ENCODE results near the gene TOX3.

The TOX3 gene

DNA sequence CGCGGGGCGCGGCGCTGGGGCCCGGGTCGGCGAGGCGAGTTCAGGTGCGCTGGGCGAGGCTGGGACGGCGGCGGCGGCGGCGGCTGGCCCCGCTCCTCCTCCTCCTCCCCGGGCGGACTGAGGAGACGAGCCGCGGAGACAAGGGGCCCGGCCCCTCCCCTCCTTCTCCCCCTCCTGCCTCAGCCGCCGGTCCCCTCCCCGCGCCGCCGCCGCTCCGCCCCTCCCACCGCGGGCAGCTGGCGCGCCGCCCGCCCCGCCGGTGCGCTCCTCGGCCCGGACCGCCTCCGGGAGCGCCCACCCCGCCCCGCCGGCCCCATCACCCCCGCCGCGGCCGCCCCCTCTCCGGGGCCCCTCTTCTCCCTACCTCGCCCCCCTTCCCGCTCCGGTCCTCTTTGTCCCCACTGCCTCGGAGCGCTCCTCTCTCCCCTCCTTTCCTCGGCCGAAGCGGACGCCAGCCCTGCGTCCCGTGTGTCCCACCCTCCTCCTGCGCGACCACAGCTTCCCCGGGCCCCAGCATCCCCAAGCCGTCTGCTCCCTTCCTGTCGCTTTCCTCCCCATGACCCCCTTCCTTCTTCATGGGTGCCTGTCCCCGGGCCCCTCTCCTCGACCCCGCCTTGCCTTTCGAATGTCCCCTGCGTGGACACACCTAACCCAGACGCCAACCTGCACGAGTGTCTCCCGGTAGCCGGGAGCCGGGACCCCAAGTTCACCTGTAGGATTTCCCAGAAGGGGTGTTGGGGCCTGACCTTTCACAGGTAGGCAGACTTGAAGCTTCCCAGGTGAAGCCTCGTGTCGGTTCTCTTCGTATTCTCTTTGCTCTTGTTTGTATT lies at the start of gene TOX3:
Gene TOX3 (minus strand): TSS at position 140 of the 830 bp plus-strand sequence. CDS start 420 bp downstream, outside the sequence.
- Mint-ChIP-seq H3K27me3 (peaks cover 50% of the 10 kb centered on the region), H3K36me3 (ENCODE audit: low read depth) (no peaks in the 10 kb centered on the region)

DNA sequence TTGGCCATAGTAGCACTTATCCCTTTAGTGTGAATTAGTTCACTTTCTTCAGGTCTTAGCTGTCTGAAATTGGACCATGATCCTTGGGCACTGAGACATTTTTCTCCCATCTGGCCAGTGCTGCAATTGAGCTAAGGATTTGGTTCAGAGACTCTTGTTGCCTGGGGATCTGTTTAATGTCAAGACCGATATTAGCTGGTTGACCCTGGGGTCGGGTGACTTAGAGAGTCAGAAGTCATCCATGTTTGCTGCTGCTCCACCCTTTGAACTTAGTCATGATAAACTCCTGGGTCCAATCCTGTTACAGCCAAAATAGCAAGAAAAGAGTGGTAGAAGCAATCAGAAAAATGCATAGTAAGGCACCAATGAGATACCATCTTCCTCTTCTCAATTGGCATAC lies 45.8 kb upstream of the TOX3 start:
- Mint-ChIP-seq H3K4me1 (ENCODE audit: low read depth) (no peaks in the 10 kb centered on the region), H3K9me3 (peaks cover 4% of the 10 kb centered on the region), H3K36me3 (ENCODE audit: low read depth) (no peaks in the 10 kb centered on the region), H3K27ac (no peak overlapping the region), H3K4me3 (no peak overlapping the region), H3K27me3 (no peaks in the 10 kb centered on the region)

More for the DNA sequence above, at the start of gene TOX3:
- no peaks in the 10 kb centered on the region for H3K9me3 Mint-ChIP-seq
- H3K27ac Mint-ChIP-seq: no peak within 1 kb of the TSS
- H3K4me1 Mint-ChIP-seq (ENCODE audit: low read depth): peaks cover 10% of the 10 kb centered on the region
- peak within 1 kb of the TSS; percentile 13 for H3K4me3 Mint-ChIP-seq

DNA sequence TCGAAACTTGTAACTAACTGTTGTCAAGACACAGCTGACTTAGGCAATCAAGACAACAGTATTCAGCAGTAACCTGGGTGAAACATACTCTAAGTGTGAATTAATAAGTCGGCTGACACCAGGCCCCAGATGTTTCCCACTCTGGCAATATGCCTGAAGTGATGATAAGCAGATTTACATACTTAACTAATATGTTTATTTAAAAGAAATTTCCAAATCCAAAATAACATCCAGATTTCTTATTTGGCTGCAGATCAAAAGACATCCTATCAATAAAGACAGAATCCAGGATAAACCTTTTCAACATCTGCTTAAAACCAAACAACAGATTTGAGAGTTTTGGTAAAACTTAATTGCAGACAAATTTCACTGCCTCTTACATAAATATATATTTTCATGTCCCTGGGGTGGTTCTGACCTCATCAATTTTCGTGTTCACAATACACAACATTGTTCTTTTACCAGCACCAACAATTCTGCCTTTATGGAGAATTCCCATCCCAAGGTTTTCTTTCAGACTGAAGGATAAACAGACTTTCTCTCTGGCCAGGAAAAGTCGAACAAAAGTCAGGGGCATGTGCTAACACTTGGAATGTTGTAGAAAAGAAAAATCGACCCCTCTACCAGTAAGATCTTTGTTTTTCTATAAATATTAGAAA lies 45.1 kb upstream of the TOX3 start:
- H3K9me3 Mint-ChIP-seq: peaks cover 4% of the 10 kb centered on the region
- H3K27ac Mint-ChIP-seq: no peak overlapping the region
- H3K4me1 Mint-ChIP-seq (ENCODE audit: low read depth): no peaks in the 10 kb centered on the region
- H3K27me3 Mint-ChIP-seq: no peaks in the 10 kb centered on the region
- no peaks in the 10 kb centered on the region for H3K36me3 Mint-ChIP-seq (ENCODE audit: low read depth)
- no peak overlapping the region for H3K4me3 Mint-ChIP-seq

DNA sequence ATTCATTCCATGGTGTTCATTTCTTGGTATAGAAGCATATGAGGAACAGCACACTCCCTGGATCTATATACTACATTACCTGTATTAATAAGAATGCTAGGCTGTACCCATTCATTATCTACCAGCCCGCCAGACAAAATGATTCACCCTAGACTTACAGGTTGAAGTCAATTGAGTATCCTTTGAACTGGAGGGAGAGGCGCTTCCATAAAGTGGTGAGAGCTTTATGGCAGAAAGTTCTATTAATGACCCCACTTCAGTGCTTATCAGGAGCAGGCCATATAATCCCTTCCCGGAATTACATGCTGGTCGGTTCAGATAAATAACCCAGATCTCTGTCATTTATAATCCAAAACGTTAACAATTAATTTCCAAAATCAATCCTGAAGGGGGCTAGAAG lies 44.5 kb upstream of the TOX3 start:
- H3K27ac Mint-ChIP-seq: no peak overlapping the region
- no peaks in the 10 kb centered on the region for H3K36me3 Mint-ChIP-seq (ENCODE audit: low read depth)
- no peaks in the 10 kb centered on the region for H3K4me1 Mint-ChIP-seq (ENCODE audit: low read depth)
- no peak overlapping the region for H3K4me3 Mint-ChIP-seq
- H3K9me3 Mint-ChIP-seq: peaks cover 4% of the 10 kb centered on the region
- H3K27me3 Mint-ChIP-seq: no peaks in the 10 kb centered on the region

DNA sequence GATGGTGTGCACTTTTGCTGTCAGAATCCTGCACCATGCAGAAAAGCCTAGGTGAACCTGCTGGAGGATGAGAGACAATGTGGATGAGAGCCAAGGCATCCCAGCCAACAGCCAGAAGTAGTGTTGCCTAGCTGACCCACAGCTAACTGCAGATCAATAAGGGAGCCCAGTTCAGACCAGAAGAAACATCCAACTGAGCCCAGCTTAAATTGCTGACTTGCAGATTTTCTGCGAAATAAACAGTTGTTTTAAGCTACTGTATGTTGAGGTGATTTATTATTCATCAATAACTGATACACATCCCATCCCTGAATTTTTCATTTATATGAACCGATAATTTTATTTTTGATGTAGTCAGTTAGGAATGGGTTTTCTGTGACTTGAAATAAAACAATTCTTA lies 39.2 kb upstream of the TOX3 start:
- no peaks in the 10 kb centered on the region for H3K36me3 Mint-ChIP-seq (ENCODE audit: low read depth)
- H3K9me3 Mint-ChIP-seq: peaks cover 4% of the 10 kb centered on the region
- H3K27ac Mint-ChIP-seq: no peak overlapping the region
- no peaks in the 10 kb centered on the region for H3K4me1 Mint-ChIP-seq (ENCODE audit: low read depth)
- no peaks in the 10 kb centered on the region for H3K27me3 Mint-ChIP-seq
- H3K4me3 Mint-ChIP-seq: no peak overlapping the region

DNA sequence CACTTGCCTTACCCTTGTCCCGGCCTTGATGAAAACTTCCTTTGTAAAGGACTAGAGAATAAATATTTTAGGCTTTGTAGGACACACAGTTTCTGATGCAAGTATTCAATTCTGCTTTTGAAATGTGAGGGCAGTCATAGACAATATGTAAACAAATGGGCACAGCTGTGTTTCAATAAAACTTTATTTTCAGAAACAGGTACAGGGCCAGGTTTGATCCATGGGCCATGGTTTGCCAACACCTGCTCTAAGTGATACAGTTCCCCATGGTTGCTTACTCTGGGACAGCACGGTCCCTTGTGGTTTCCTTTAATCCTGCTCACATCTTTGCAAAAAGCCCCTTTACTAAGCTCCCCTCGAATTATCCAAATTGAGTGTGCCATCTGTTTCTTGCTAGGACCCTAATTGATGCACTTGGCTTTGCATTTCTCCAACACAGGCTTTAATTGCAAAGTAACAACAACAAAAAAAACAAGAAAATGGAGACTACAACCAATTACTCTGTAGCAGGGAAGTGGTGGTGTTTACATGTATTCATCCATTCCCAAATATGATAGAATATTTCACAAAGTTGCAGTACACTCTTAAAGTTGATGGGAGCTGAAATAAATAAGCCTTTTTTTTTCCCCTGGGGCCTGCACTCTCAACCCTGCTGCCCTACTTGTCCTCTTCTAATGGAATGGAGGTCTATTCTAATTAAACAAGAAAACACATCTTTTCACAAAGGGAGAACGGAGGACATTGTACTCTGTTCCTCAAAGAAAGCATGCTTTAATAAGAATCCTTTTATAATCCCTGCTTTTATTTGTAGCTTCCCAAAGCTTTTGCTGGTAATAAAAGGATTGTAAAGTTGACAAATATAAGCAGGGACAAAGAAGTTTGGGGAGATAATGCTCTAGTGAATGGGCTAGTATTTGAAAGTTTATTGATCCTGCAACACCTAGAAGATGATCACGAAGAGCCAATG lies 37.7 kb upstream of the TOX3 start:
- no peaks in the 10 kb centered on the region for H3K4me1 Mint-ChIP-seq (ENCODE audit: low read depth)
- no peak overlapping the region for H3K4me3 Mint-ChIP-seq
- H3K36me3 Mint-ChIP-seq (ENCODE audit: low read depth): no peaks in the 10 kb centered on the region
- H3K27me3 Mint-ChIP-seq: no peaks in the 10 kb centered on the region
- H3K27ac Mint-ChIP-seq: no peak overlapping the region
- H3K9me3 Mint-ChIP-seq: no peaks in the 10 kb centered on the region

DNA sequence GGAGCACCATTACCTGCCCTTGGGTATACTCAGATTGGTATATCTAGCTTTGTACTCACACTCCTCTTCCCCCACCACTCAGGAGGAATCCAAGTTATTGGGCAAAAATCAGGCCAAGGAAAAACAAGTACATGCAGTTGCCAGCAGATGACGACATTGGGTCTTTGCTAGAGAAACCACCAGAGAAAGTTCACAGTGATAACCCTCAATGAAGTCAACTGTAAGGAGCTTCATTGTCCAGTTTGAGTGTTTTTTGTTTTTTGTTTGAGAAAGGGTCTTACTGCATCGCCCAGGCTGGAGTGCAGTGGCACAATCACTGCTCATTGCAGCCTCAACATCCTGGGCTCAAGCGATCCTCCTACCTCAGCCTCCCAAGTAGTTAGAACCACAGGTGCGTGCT lies 34.6 kb upstream of the TOX3 start:
- Mint-ChIP-seq H3K27ac (no peak overlapping the region), H3K36me3 (ENCODE audit: low read depth) (no peaks in the 10 kb centered on the region), H3K9me3 (no peaks in the 10 kb centered on the region), H3K4me1 (ENCODE audit: low read depth) (no peaks in the 10 kb centered on the region), H3K4me3 (no peak overlapping the region), H3K27me3 (no peaks in the 10 kb centered on the region)

DNA sequence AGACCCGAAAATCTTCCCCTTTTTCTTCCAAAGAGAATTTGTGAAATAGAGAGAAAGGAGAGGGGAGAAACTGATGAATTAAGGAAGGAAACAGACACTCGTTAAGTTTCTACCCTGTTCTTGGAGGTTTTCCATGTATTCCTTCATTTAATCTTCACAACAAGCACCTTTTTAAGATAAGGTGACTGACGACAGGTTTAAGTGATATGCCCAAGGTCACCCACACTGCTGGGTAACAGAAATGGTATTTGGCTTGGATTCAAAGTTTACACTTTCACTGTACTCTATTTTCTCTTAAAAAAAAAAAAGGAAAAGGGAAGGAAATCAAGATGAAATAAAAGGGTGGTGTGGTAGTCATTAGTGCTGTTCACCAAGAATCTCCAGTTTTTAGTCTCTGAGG lies 33.5 kb upstream of the TOX3 start:
- Mint-ChIP-seq H3K27me3 (no peaks in the 10 kb centered on the region), H3K4me3 (no peak overlapping the region), H3K36me3 (ENCODE audit: low read depth) (no peaks in the 10 kb centered on the region)

DNA sequence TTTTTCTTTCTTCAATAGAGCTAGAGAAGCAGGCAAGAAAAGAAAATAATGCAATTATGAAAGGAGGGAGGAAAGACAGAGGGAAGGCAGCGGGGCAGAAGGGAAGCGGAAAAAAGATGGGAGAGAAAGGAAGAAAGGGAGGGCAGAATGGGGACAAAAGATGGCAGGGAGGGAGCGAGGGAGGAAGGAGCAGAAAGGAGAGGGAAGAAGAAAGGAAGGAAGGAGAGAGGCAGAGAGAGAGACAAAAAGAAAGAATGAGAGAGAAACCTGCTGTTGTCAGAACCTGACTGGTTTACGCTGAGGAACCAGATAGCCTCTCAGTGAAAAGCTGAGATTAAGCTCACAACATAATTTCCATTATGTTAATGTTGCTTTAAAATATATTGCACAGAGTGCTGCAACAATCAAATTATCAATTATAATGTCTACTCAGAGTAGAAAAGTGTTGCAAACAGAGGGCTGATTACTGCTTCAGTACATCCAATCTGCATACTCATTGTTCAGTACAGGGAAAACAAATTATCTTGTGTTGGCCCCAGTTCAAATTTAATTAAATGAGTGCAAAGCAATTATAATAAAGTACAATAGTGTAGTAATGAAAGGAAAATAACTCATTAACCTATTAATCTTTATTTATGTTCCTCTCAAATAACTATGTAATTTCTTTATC lies 32.0 kb upstream of the TOX3 start:
- no peaks in the 10 kb centered on the region for H3K4me1 Mint-ChIP-seq (ENCODE audit: low read depth)
- H3K4me3 Mint-ChIP-seq: no peak overlapping the region
- H3K36me3 Mint-ChIP-seq (ENCODE audit: low read depth): no peaks in the 10 kb centered on the region
- H3K27ac Mint-ChIP-seq: no peak overlapping the region
- H3K27me3 Mint-ChIP-seq: no peaks in the 10 kb centered on the region
- no peaks in the 10 kb centered on the region for H3K9me3 Mint-ChIP-seq

More for the DNA sequence above, 33.5 kb upstream of the TOX3 start:
- no peaks in the 10 kb centered on the region for H3K4me1 Mint-ChIP-seq (ENCODE audit: low read depth)
- no peak overlapping the region for H3K27ac Mint-ChIP-seq
- H3K9me3 Mint-ChIP-seq: no peaks in the 10 kb centered on the region

DNA sequence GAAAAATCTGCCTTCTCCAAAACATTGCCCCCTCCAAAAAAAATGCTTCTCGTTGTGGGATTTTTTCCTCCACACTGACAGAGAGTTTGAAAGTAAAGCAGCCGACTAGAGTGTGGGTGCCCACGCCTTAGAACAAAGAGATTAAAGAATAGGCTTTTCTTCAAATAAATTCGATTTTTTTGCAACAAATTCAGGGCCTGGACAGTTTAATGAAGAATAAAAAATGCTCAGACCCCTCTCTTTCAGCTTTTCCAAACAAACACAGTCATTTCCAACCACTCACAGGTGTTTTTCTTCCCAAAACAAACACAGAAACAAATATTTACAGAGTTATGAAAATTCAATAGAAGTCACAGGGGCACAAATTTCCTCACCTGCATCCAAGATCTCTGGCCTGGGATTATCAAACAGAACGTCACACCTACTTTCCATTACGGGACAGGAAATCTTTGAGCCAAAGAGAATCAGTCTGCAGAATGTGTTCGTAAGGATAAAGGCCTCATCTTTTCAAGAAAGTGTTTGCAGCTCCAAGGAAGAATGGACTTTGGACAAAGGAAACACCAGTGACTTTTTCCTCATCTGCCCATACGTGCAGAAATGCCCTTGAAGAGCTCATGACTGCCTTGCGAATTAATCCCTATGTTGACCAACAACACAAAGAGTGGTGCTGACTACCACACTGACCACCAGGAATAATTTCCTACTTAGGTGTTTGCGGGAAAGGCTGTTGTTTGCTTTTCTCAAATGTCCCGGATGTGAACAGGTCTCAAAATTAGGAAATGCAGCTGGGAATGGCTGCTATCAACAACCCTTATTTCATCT lies 31.3 kb upstream of the TOX3 start:
- no peaks in the 10 kb centered on the region for H3K36me3 Mint-ChIP-seq (ENCODE audit: low read depth)
- H3K27me3 Mint-ChIP-seq: no peaks in the 10 kb centered on the region
- H3K4me3 Mint-ChIP-seq: no peak overlapping the region
- no peak overlapping the region for H3K27ac Mint-ChIP-seq
- H3K9me3 Mint-ChIP-seq: no peaks in the 10 kb centered on the region
- H3K4me1 Mint-ChIP-seq (ENCODE audit: low read depth): no peaks in the 10 kb centered on the region

DNA sequence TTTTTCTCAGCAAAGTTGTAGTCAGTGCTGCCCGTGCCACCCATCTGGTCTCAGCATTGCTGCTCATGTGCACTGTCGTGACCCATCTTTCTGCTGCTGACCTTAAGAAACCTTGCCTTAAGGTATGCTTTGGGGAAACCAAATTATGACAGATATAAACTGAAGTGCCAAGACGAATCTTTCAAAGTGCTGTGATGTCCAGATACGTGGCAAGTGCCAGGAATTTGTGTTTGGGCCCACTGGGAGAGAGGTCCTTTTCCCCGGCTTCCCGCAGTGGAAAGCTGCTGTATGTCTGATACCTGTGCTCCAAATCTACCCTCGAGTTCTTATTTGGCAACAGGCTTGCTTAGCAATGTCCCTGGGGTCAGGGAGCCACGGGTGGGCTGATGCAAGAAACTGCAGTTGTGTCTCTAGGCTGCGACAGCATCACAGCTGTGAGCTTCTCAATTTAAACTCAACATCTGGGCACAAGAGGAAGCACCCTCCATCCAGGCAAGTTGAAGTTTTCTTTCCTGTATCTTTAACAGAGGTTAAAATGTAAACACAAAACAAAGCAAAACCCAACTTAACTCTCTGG lies 30.3 kb upstream of the TOX3 start:
- H3K4me1 Mint-ChIP-seq (ENCODE audit: low read depth): no peaks in the 10 kb centered on the region
- no peaks in the 10 kb centered on the region for H3K36me3 Mint-ChIP-seq (ENCODE audit: low read depth)
- H3K9me3 Mint-ChIP-seq: no peaks in the 10 kb centered on the region
- H3K27ac Mint-ChIP-seq: no peak overlapping the region
- no peak overlapping the region for H3K4me3 Mint-ChIP-seq
- no peaks in the 10 kb centered on the region for H3K27me3 Mint-ChIP-seq

DNA sequence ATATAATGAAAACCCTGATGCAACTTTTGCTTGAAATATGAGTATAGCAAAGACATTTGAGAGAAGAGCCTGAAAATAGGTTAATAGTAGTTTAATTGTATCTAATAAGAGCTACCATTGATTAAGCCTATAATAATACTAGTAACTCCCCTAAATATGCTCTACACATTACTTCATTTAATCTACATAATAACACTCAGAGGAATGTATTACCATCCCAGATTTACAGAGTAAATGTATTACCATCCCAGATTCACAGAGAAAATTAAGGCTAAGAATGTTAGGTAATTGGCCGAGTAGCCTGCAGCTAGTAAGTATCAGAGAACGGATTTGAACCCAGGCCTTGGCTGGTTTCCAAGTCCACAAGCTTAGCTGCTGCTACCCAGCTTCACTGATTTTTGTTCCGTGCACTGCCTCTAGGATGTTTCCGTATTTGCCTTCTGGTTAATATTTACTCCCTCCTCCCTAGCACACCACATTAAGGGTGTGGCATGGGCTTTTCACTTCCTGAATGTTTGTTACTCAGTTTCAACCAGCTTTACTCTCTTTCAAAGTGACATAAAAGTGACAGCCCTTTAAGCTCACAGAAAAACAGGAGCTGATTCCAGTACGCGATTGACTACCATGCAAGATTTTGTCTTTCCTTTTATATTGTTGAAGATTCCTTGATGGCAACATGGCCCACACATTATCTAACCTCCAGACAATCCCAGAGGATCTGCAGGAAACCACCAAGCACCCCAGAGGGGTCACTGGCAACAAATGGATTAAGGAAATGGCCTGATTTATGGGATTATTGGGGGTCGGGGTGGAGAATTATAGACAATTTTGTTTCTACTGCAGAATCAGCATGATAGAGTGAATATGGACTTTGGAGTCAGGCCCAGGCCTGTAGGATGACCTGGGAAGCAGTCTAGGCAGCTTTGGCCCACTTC lies 26.7 kb upstream of the TOX3 start:
- Mint-ChIP-seq H3K27ac (no peak overlapping the region), H3K4me1 (ENCODE audit: low read depth) (no peaks in the 10 kb centered on the region), H3K36me3 (ENCODE audit: low read depth) (no peaks in the 10 kb centered on the region), H3K4me3 (no peak overlapping the region), H3K9me3 (peaks cover 8% of the 10 kb centered on the region), H3K27me3 (no peaks in the 10 kb centered on the region)

DNA sequence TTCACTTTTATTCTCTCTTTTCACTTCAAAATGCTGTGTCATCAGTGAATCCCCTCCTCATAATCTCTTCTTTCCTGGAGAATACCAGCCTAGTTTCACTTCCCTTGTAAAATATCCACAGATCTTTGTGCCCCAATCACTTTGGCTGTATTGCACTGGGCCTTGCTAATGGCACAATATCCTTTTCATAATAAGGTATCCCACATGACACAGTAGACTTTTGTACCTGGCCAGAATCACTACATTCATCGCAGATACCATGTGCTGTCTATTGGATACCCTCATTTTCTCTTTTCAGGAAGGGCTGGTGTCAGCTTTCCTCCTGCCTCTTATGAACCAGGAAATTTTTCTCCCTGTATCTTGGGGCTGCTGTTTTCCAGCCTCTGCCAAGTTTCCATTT lies 25.7 kb upstream of the TOX3 start:
- no peaks in the 10 kb centered on the region for H3K36me3 Mint-ChIP-seq (ENCODE audit: low read depth)
- H3K4me3 Mint-ChIP-seq: no peak overlapping the region
- H3K4me1 Mint-ChIP-seq (ENCODE audit: low read depth): no peaks in the 10 kb centered on the region
- H3K27ac Mint-ChIP-seq: no peak overlapping the region
- no peaks in the 10 kb centered on the region for H3K27me3 Mint-ChIP-seq
- peaks cover 8% of the 10 kb centered on the region for H3K9me3 Mint-ChIP-seq

Data from stimulated activated naive CD8-positive, alpha-beta T cell treated with anti-CD3 and anti-CD28 coated beads, Interleukin-15, Interleukin-2, amounts not matched to agents 100 ng/mL and 50 ng/mL, for 24 hours (primary cell).